SH-SY5Y (cell line): ENCODE results near the gene REN.

ENCODE experiments used
- GATA2 ChIP-seq: IDR thresholded peaks from 2 replicates; pipeline ENCODE4 v1.6.1; 2011; ENCODE audit warnings: mild to moderate bottlenecking, low read depth, low read length
- GATA3 ChIP-seq: IDR thresholded peaks from 2 replicates; pipeline ENCODE4 v1.6.1; 2011; ENCODE audit warnings: low read depth, mild to moderate bottlenecking, low read length, moderate library complexity

- TF ChIP-seq GATA2 (no peak), GATA3 (no peak)
These were observed 39.3 kb upstream of the REN start for GRCh38 chr1:204205486-204205885.
